ENCODE results near the gene RIC3.

- TF ChIP-seq CTCF (IDR thresholded peaks at IDR 0.05 in 4 of 5, conservative IDR thresholded peaks at IDR 0.05 in 1 of 5) (no peak), POLR2A (IDR thresholded peaks at IDR 0.05) (no peak)
These were observed 66.4 kb downstream of the RIC3 start for GRCh38 chr11:8102296-8102915.

Measured in gastrocnemius medialis (tissue), 4 donors.